DOHH2 (cell line): ENCODE data around the gene CMIP.

Experiments
- CTCF ChIP-seq: fragments of 200-600 bp; sonication (generic); IDR thresholded peaks from one replicate; pipeline ENCODE4 v1.5.1; 2014; ENCODE audit warnings: antibody characterized with exemption, mild to moderate bottlenecking, low read depth, low read length; ENCODE audit not compliant: poor library complexity, severe bottlenecking
- EZH2phosphoT487 ChIP-seq: fragments of 200-600 bp; sonication (generic); IDR thresholded peaks from 2 replicates; pipeline ENCODE4 v1.6.1; 2017; ENCODE audit warnings: borderline replicate concordance, mild to moderate bottlenecking, antibody characterized with exemption, low read length, moderate library complexity, mixed read lengths

GRCh38 chr16:81397058-81397878 lies 47.3 kb upstream of the CMIP start:
- no peak for TF ChIP-seq CTCF
- TF ChIP-seq EZH2phosphoT487: no peak
